GM21786 (cell line): ENCODE measurements around the gene HNRNPLL.
"Not testable (repeated sequence)": the region's sequence is repeated elsewhere in the genome, so short reads cannot be mapped to it uniquely, and the experiment has no call there.

ENCODE experiments used
- ATAC-seq: cut with Tn5 transposase; IDR thresholded peaks from one replicate; pipeline ENCODE4 v1.9.1; 2021; ENCODE audit not compliant: unreplicated experiment

The HNRNPLL gene

DNA sequence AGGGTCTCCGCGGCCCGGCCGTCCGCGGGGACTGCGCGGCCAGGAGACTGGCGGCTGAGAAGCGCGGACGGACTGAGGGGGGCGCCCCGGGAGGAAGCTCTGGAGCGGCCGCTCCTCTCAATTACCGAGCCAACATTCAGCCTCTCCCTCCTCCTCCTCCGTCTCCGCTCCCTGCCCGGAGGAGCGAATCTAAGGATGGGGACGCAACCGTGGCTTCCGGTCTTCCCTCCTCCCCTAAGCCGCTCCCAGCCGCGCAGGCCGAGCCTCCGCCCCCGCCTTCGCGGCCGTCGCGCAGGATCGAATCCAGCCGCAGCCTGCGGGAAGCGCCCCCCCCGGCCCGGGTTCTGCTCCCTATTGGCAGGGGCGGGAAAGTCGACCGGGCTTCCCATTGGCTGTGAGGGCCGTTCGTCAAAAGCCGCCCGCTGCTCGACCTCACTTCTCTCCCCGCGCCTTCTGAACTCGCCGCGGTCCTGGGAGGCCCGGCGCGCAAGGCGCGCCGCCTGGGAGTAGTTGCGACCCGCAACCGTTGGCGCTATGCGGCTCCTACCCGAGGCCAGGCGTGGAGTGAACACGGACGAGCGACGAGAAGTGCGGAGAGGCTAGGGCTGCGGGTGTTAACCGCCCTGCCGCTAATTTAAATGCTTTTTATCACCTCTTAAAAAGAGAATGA, at the start of gene HNRNPLL:
Gene HNRNPLL, minus strand, starts transcription at position 197 of the 670 bp plus-strand sequence. CDS start 302 bp downstream, outside the sequence.
- peak; percentile 62 for ATAC-seq

DNA sequence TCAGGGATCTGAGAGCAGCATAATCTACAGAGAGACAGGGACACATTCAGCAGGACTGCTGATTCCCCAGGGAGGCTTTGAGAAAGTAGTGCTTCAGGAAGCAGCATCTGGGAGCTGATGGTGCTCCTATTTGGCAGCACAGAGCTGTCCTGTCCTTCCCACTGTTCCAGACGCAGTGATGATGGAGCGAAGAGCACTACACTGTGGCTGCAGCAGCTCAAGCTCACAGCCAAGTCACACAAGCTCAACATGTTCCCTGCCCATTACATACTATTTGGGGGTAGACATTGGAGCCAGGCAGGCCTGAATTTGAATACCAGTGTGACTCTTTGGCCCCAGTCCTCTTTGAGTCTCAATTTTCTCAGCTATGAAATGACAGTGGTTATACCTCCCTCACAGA, 48.0 kb upstream of the HNRNPLL start:
- no peak for ATAC-seq

- ATAC-seq = no peak
Observed at GRCh38 chr2:38650012-38650411, 47.3 kb upstream of the HNRNPLL start.

DNA sequence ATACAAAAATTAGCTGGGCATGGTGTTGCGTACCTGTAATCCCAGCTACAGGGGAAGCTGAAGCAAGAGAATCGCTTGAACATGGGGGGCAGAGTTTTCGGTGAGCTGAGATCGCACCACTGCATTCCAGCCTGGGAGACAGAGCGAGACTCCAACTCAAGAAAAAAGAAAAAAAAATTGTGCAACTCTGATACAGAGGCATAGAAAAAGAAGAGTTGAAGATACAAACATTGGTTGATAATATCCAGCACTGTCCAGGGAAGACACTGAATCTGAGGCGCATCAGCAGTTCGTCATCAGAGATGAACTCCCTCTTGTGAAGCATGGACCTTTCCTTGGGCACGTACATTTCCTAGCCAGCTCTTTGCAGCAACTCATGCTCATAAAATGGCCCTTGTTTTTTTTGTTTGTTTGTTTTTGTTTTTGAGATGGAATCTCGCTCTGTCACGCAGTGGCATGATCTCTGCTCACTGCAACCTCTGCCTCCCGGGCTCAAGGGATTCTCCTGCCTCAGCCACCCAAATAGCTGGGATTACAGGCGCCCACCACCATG, 46.5 kb upstream of the HNRNPLL start:
- no peak for ATAC-seq

DNA sequence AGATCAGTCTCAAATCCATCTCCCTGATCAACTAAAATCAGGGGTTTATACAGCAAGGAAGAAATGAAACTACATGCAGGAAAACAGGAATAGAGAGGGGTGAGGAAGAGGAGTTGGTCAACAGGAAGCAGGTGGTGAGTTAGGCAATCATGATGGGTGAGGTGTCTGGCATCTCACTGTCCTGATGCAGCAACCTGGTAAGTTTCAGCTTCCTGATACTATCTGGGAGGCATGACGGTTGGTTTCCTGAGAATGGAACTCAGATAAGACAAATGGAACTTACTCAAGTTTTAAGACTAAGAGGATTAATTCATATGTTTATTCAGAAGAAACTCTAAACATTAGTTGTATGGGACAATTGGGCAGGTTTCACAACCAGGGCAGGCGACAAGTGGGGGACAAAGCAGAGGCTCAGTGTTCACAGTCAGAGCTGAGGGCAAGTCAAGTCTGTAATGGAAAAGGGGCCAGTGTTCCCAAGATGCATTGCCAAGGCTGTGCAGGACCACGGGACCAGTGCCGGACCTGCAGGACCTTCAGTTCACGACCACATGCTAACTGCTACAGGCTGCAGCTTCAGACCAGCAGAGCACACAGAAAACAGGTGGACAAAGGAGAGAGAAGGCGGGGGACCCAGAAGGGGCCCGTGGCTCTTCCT, 45.5 kb upstream of the HNRNPLL start:
- no peak for ATAC-seq

GRCh38 chr2:38643683-38644511, 41.2 kb upstream of the HNRNPLL start:
- ATAC-seq = not testable (repeated sequence)

DNA sequence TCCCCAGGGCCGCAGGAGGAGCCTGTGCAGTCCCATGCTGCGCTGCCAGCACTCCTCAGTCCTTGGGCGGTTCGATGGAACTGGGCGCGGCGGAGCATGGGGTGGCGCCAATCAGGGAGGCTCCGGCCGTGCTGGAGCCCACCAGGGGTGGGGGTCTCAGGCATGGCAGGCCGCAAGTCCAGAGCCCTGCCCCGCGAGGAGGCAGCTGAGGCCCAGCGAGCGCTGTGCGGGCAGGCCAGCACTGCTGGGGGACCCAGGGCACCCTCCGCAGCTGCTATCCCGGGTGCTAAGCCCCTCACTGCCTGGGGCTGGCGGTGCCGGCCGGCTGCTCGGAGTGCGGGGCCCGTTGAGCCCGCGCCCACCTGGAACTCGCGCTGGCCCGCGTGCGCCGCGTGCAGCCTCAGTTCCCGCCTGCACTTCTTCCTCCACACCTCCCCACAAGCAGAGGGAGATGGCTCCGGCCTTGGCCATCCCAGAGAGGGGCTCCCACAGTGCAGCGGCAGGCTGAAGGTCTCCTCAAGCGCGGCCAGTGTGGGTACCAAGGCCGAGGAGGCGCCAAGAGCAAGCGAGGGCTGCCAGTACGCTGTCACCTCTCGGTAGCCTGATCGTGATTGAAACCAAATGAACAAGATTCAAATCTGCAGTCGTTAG, 40.4 kb upstream of the HNRNPLL start:
- no peak for ATAC-seq

GRCh38 chr2:38642373-38643017, 39.8 kb upstream of the HNRNPLL start:
- not testable (repeated sequence) for ATAC-seq

DNA sequence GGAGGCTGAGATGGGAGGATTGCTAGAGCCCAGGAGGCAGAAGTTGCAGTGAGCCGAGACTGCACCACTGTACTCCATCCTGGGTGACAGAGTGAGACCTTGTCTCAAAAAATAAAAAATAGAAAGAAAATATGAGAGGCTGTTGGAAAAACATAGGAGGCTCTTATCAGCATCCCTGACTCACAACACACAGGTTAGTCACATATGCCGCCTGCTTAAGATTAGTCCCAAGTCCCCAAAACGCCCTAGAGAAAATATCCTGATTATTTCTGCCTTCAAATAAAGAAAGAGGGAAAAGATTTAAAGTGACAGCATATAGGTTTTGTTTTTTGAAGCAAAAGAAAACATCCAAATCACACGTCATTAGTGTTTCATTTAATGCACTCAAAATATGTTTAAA, 33.3 kb upstream of the HNRNPLL start:
- no peak for ATAC-seq

DNA sequence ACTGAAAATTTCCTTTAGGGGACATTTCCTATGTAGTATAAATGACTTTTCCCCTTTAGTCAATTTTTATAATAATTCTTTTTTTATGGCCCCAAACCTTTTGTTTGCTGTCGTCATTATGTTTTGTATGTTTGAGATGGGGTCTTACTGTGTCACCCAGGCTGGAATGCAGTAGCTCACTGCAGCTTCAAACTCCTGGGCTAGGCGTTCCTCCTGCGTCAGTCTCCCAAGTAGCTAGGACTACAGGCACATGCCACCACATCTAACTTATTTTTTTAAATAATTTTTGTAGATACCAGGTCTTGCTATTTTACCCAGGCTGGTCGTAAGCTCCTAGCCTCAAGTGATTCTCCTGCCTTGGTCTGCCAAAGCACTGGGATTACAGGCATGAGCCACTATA, 32.4 kb upstream of the HNRNPLL start:
- ATAC-seq = no peak

- ATAC-seq = peak; percentile 93
Observed at GRCh38 chr2:38634684-38635083, 32.0 kb upstream of the HNRNPLL start.

DNA sequence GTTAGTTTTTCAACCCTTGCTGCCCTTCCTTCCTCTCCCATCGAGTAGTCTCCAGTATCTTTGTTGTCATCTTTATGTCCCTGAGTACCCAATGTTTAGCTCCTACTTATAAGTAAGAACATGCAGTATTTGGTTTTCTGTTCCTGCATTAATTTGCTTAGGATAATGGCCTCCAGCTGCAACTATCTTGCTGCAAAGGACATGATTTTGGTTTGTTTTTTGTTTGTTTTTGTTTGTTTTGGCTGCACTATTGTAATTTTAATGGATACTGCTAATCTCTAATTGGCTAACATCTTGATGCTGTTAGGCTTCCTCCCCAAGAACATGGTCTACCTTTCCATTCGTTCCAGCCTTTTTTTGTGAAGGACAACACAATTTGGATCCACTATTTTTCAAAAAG, 31.2 kb upstream of the HNRNPLL start:
- no peak for ATAC-seq

DNA sequence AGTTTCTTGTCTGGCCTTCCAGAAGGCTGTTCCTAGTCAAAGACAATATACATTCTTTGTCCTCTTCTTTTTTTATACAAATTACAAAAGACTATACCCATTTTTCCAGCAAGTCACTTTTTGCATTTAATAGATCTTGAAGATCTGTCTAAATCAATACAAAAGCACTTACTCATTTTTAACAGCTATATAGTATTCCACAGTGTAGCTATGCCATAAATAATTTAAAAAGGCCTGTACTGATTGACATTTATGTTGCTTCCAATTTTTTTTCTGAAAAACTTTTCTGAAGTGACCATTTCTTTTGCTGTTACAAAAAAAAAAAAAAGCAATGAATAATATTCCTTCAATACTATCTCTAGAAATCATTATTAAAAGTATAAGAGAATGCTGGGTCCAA, 30.3 kb upstream of the HNRNPLL start:
- no peak for ATAC-seq

GRCh38 chr2:38631976-38632375, 29.2 kb upstream of the HNRNPLL start:
- no peak for ATAC-seq

DNA sequence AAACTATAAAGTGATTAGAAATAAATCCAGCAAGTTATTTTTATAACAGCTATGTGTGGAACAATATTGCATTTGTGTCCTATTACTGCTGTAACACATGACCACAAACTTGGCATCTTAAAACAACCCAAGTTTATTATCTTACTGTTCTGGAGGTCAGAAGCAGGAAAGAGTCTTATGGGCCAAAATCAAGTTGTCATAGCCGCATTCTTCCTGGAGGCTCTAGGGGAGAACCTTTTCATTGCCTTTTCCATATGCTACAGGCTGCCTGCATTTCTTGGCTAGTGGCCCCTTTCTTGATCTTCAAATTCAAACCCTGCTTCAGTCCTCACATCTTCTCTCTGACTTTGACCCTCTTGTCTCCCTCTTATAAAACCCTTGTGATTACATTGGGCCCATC, 27.0 kb upstream of the HNRNPLL start:
- no peak for ATAC-seq

DNA sequence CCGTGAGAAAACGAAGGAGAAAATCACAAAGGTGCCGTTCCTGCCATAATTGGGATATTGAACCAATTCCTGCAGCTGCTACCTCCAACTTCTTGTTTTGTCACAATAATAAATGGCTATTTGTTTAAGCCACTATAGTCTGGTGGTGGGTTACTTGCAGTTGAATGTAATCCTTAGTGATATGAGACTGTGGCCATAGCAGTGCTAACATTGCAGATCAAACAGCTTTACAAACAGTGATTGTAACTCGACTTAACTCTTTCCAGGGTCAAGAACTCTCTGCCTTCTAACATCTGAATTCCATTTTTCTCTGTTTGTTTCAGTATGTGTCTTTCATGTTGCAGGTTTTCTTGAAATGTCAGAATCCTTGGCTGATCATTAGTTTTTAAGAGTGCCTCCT, 24.7 kb upstream of the HNRNPLL start:
- ATAC-seq = no peak

- no peak for ATAC-seq
Observed at GRCh38 chr2:38626326-38627035, 23.8 kb upstream of the HNRNPLL start.

DNA sequence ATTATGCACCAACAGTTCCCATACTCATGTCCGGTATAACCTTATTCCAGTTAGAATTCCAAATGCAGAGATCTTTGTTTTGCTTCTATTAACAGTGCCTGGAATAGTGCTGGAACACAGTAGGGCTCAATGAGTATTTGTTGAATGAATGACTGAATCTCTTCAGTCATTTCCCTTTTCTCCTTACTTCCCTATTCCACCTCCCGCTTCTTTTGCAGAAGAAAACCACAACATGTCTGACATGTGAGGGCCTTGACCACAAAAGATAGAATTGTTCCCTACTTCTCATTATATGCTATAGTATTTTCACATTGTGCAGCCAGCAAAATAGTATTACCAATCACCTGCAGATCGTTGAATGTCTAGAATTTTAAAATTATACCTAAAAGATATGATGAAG, 19.5 kb upstream of the HNRNPLL start:
- no peak for ATAC-seq

DNA sequence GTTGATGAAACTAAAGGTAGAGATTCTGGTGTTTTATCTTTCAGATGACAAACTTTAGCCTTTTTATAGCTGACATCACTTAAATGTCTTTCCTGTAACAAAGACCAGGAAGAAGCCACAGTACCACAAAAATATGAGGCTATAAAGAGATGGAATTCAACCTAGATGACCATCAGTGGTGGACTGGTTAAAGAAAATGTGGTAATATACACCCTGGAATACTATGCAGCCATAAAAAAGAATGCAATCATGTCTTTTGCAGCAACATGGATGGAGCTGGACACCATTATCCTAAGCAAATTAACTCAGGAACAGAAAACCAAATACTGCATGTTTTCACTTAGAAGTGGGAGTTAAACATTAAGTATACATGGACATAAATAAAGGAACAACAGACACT, 18.3 kb upstream of the HNRNPLL start:
- ATAC-seq = no peak
